HepG2 (cell line): ENCODE data around the gene HRC. TPM values are rescaled to one million over a fixed set of nuclear protein-coding genes. Genes with fewer than 3 reads are reported as not detected.
A peak's percentile ranks its signal among the peaks of the same experiment; 100 is the strongest.

Experiments used
- ATAC-seq: fragments of 200-7000 bp; cut with Tn5 transposase; 3 replicates; pipeline ENCODE4 v1.9.1; 2020; ENCODE audit warnings: mild to moderate bottlenecking, moderate library complexity
- BruUV-seq: library from RNA; stranded (reverse); fragments of 400-500 nt; replicated peaks from 2 replicates; lab custom pipeline; 2021; lab: Mats Ljungman, UMichigan
- CTCF ChIA-PET: fragments of 300-600 bp; formaldehyde crosslinking; extraction: SDS; loops from one replicate; lab custom pipeline; 2021; ENCODE audit warnings: low total read pairs, inconsistent platforms, low intra/inter-chr PET ratio; lab: Yijun Ruan, JAX
- POLR2A ChIA-PET: fragments of 350-600 bp; sonication (Branson Sonifier 250); formaldehyde crosslinking; loops from one replicate; lab custom pipeline; 2020; ENCODE audit warnings: antibody characterized with exemption, inconsistent platforms; lab: Yijun Ruan, JAX
- DNase-seq: peaks from one replicate; pipeline ENCODE4 v3.0.0-alpha.2; 2015; ENCODE audit warnings: low spot score
- FAIRE-seq: peaks from 3 replicates; lab custom pipeline; 2011; peaks lifted over from hg19 to GRCh38; lab: Jason Lieb, UNC
- H2AFZ ChIP-seq: one replicate; pipeline ENCODE4 v1.6.1; 2011; ENCODE audit warnings: low read length, inconsistent platforms
- H3K27ac ChIP-seq: fragments of 300-600 bp; 3 replicates; pipeline ENCODE4 v1.8.0; 2011; ENCODE audit warnings: mixed run types, mild to moderate bottlenecking, mixed read lengths, low read length, inconsistent platforms; ENCODE audit not compliant: insufficient read depth; ENCODE audit errors: extremely low read length
- H3K27me3 ChIP-seq, 2 experiments: fragments of 200-600 bp in 1 of 2; 2 replicates in 1 of 2; 3 replicates in 1 of 2; pipeline versions ENCODE4 v1.6.0 to v1.8.0; 2011; ENCODE audit warnings: low read length in 2 of 2, mild to moderate bottlenecking in 2 of 2, moderate library complexity in 2 of 2, inconsistent platforms in 1 of 2; ENCODE audit not compliant: insufficient read depth in 2 of 2, control insufficient read depth in 1 of 2
- H3K36me3 ChIP-seq, 2 experiments: fragments of 200-600 bp in 1 of 2; replicated peaks in 1 of 2; 2 replicates in 1 of 2; 3 replicates in 1 of 2; pipeline versions ENCODE4 v1.5.1 to v1.8.0; 2011; ENCODE audit warnings: low read length in 2 of 2, inconsistent platforms in 1 of 2; ENCODE audit not compliant: insufficient read depth in 2 of 2, control insufficient read depth in 1 of 2
- H3K4me1 ChIP-seq: 2 replicates; pipeline ENCODE4 v1.5.1; 2012; ENCODE audit warnings: low read length, inconsistent platforms; ENCODE audit not compliant: insufficient read depth
- H3K4me2 ChIP-seq: 2 replicates; pipeline ENCODE4 v1.6.0; 2011; ENCODE audit warnings: low read depth, low read length, inconsistent platforms
- H3K4me3 ChIP-seq, 3 experiments: fragments of 200-600 bp in 1 of 3; sonication (generic), shearing (Covaris generic) in 1 of 3; replicated peaks in 1 of 3; 2 replicates each; pipeline ENCODE4 v1.5.1; 2011 to 2016; ENCODE audit warnings: low read length in 3 of 3, inconsistent platforms in 2 of 3, low read depth in 2 of 3, mild to moderate bottlenecking in 2 of 3, control low read depth in 1 of 3, mixed read lengths in 1 of 3; ENCODE audit not compliant: insufficient read depth in 1 of 3
- H3K79me2 ChIP-seq: one replicate; pipeline ENCODE4 v1.6.1; 2011; ENCODE audit warnings: low read length, inconsistent platforms; ENCODE audit not compliant: insufficient read depth
- H3K9ac ChIP-seq: 2 replicates; pipeline ENCODE4 v1.6.0; 2011; ENCODE audit warnings: mild to moderate bottlenecking, low read depth, low read length, inconsistent platforms; ENCODE audit not compliant: insufficient read depth
- H3K9me3 ChIP-seq: 2 replicates; pipeline ENCODE4 v1.5.1; 2012; ENCODE audit warnings: mild to moderate bottlenecking, low read length
- H4K20me1 ChIP-seq: 2 replicates; pipeline ENCODE4 v1.6.0; 2011; ENCODE audit warnings: inconsistent platforms, mild to moderate bottlenecking, low read length, moderate library complexity; ENCODE audit not compliant: insufficient read depth
- CCAR2 ChIP-seq: fragments of 200-400 bp; formaldehyde crosslinking; optimal IDR thresholded peaks from 2 replicates; pipeline ENCODE3; 2018; ENCODE audit warnings: low read depth, mild to moderate bottlenecking, low read length, moderate library complexity
- HIVEP1 ChIP-seq: sonication (generic); formaldehyde crosslinking; IDR thresholded peaks from 2 replicates; pipeline ENCODE4 v1.4.0; 2020; ENCODE audit warnings: mild to moderate bottlenecking, missing genetic modification reagents
- HNF1B ChIP-seq: sonication (generic); formaldehyde crosslinking; IDR thresholded peaks from 2 replicates; pipeline ENCODE4 v1.5.1; 2020; ENCODE audit warnings: mild to moderate bottlenecking, moderate library complexity, missing genetic modification reagents
- HNRNPL ChIP-seq: fragments of 200-400 bp; formaldehyde crosslinking; IDR thresholded peaks from 2 replicates; pipeline ENCODE4 v1.6.1; 2017; ENCODE audit warnings: mild to moderate bottlenecking, low read depth, low read length
- KLF6 ChIP-seq: IDR thresholded peaks from 2 replicates; pipeline ENCODE4 v1.8.0; 2016; ENCODE audit warnings: missing biosample characterization, missing genetic modification reagents
- MAFK ChIP-seq, 2 experiments: IDR thresholded peaks in 1 of 2; conservative IDR thresholded peaks in 1 of 2; 2 replicates each; pipeline ENCODE4 v1.6.1; 2011; ENCODE audit warnings: improper control_type of control experiment in 2 of 2, low read length in 2 of 2
- PHF20 ChIP-seq: sonication (generic); formaldehyde crosslinking; IDR thresholded peaks from 2 replicates; pipeline ENCODE4 v1.5.0; 2020; ENCODE audit warnings: mild to moderate bottlenecking, missing genetic modification reagents
- PPARG ChIP-seq: conservative IDR thresholded peaks from 2 replicates; pipeline ENCODE4 v1.6.1; 2016; ENCODE audit warnings: missing biosample characterization, missing genetic modification reagents
- TBX3 ChIP-seq: fragments of 450-650 bp; IDR thresholded peaks from 2 replicates; pipeline ENCODE4 v1.6.1; 2017; ENCODE audit warnings: antibody characterized with exemption, mild to moderate bottlenecking, inconsistent platforms, borderline replicate concordance
- TRIM22 ChIP-seq: fragments of 450-650 bp; IDR thresholded peaks from 2 replicates; pipeline ENCODE4 v1.6.1; 2017
- ZNF567 ChIP-seq: sonication (generic); formaldehyde crosslinking; IDR thresholded peaks from 2 replicates; pipeline ENCODE4 v1.8.1; 2023; ENCODE audit warnings: mild to moderate bottlenecking, missing genetic modification reagents, borderline replicate concordance
- ZNF652 ChIP-seq: IDR thresholded peaks from 2 replicates; pipeline ENCODE4 v1.6.1; 2016; ENCODE audit warnings: low read depth, borderline replicate concordance
- ZNF670 ChIP-seq: sonication (generic); formaldehyde crosslinking; IDR thresholded peaks from 2 replicates; pipeline ENCODE4 v1.8.0; 2022; ENCODE audit warnings: mild to moderate bottlenecking, missing genetic modification reagents, borderline replicate concordance
- WGBS: methylation state at CpG from one replicate; pipeline ENCODE4 v1.1.6; 2017; ENCODE audit warnings: low lambda C conversion rate; 5-methylcytosine and 5-hydroxymethylcytosine counted together
- in situ Hi-C: cut with HindIII; loops from 2 replicates; pipeline ENCODE4 v1.10.0; 2017; ENCODE audit warnings: low pct_unique_long_range_greater_than_20kb; ENCODE audit not compliant: extremely low pct_ligation_motif_present
- intact Hi-C: fragments of 100-400 bp; cut with micrococcal nuclease; formaldehyde crosslinking; loops from one replicate; pipeline ENCODE4 v1.10.0; 2022; ENCODE audit not compliant: unreplicated experiment
- polyA plus RNA-seq, 8 experiments: library from polyadenylated mRNA; depleted of rRNA in 3 of 8; stranded (reverse) in 7 of 8; unstranded in 1 of 8; fragments of >200 nt; fragmentation: Illumina TruSeq in 4 of 8; extraction: Trizol in 4 of 8; gene quantifications; 2 replicates each; pipeline versions ENCODE4 v1.2.1 to v1.2.3, GENCODE V29; 2011 to 2016; ENCODE audit warnings: low read depth in 4 of 8, missing spikeins in 1 of 8, mixed read lengths in 1 of 8; ENCODE audit not compliant: insufficient read depth in 1 of 8
- total RNA-seq, 5 experiments: library from RNA; depleted of rRNA; stranded (reverse); fragments of >200 nt; fragmentation: Illumina TruSeq; extraction: Trizol; gene quantifications; 2 replicates each; pipeline ENCODE4 v1.2.3, GENCODE V29; 2016; ENCODE audit warnings: low read depth in 1 of 5

HRC gene
- total and polyA plus RNA-seq, 2 of the 13 experiments (the other 11 are each of a cell fraction or from before 2014, with no cell fraction given) = 3.6 to 15.4 TPM

- TF ChIP-seq CCAR2 = no peak
- no peak for TF ChIP-seq KLF6 (CRISPR knock-in tag)
- TF ChIP-seq ZNF567 (CRISPR knock-in tag) = no peak
- no peak for TF ChIP-seq ZNF652 (CRISPR knock-in tag)
- TF ChIP-seq HNF1B = peak; percentile 61; the same call in 1 of the 2 replicates
- TF ChIP-seq PHF20 (CRISPR knock-in tag) = no peak
- TF ChIP-seq HIVEP1 (CRISPR knock-in tag) = no peak
- TF ChIP-seq TBX3 = no peak
- no peak for TF ChIP-seq HNRNPL
- TF ChIP-seq PPARG (CRISPR knock-in tag) = no peak
Measured at GRCh38 chr19:49186108-49186507, 30.9 kb upstream of the HRC start (continued).

GRCh38 chr19:49182848-49183375 lies 27.7 kb upstream of the HRC start:
- no peak for FAIRE-seq
- H3K36me3 ChIP-seq = no peaks in the 10 kb centered on the region
- H4K20me1 ChIP-seq = no peaks in the 10 kb centered on the region
- no peak overlapping the region for H2AFZ ChIP-seq
- ATAC-seq = no peak
- BruUV-seq = no TSS peak
- no peak overlapping the region for H3K4me2 ChIP-seq
- no peak overlapping the region for H3K4me3 ChIP-seq
- H3K4me1 ChIP-seq = peaks cover 21% of the 10 kb centered on the region
- H3K27me3 ChIP-seq = no peaks in the 10 kb centered on the region
- in situ Hi-C loops = no loop called here
- CTCF ChIA-PET = no interaction called here
- POLR2A ChIA-PET = interaction anchor here (0.7 kb wide), 1 partner anchor 55 kb away, joined by 3 read pairs; no protein-coding TSS in a partner anchor
- no peak overlapping the region for H3K27ac ChIP-seq
- TF ChIP-seq ZNF670 (CRISPR knock-in tag) (no peak), TRIM22 (no peak), MAFK (conservative IDR thresholded peaks at IDR 0.05 in 1 of 2, IDR thresholded peaks at IDR 0.05 in 1 of 2; ENCODE audit: low read length in 2 of 2) (peak; percentile 2 to 26; a peak in 1 of 4 replicates)
- TF ChIP-seq, all 625 proteins: peak for 1
- 0 out of 2 replicates have a peak, but pooled peaks cover 4% of the 10 kb centered on the region for H3K9me3 ChIP-seq
- intact Hi-C loops = no loop called here
- no peak overlapping the region for H3K9ac ChIP-seq
- H3K79me2 ChIP-seq = no peaks in the 10 kb centered on the region
- 93% methylated on average over 18 of the region's 26 CpGs for WGBS
- DNase-seq = no peak
